Testis (tissue), 3 donors: ENCODE results near the gene HELQ. TPM values are rescaled to one million over a fixed set of nuclear protein-coding genes. Genes with fewer than 3 reads are reported as not detected.
"Not testable (repeated sequence)": the region's sequence is repeated elsewhere in the genome, so short reads cannot be mapped to it uniquely, and the experiment has no call there.

Experiments
- DNase-seq: peaks from one replicate; pipeline ENCODE4 v3.0.0-alpha.2; 2019
- H3K27ac ChIP-seq, 2 donors: fragments of 200-600 bp; sonication (generic); one replicate each; pipeline ENCODE4 v1.5.1; 2019
- H3K27me3 ChIP-seq: fragments of 200-600 bp; sonication (generic); one replicate; pipeline ENCODE4 v1.5.1; 2019
- H3K36me3 ChIP-seq: fragments of 200-600 bp; sonication (generic); one replicate; pipeline ENCODE4 v1.5.1; 2017; ENCODE audit warnings: low read depth; ENCODE audit errors: missing control alignments
- H3K4me1 ChIP-seq: fragments of 200-600 bp; sonication (generic); one replicate; pipeline ENCODE4 v1.5.1; 2019
- H3K4me3 ChIP-seq, 2 donors: fragments of 200-600 bp; sonication (generic); one replicate each; pipeline ENCODE4 v1.5.1; 2017 to 2019
- H3K9me3 ChIP-seq: fragments of 200-600 bp; sonication (generic); one replicate; pipeline ENCODE4 v1.5.1; 2017
- CTCF ChIP-seq, 3 experiments: fragments of 450-650 bp in 2 of 3; fragments of 200-600 bp in 1 of 3; sonication (generic) in 1 of 3; IDR thresholded peaks; one replicate each; pipeline ENCODE4 v1.5.1; 2016 to 2019; ENCODE audit warnings: antibody characterized with exemption in 3 of 3, mild to moderate bottlenecking in 2 of 3, moderate library complexity in 1 of 3
- POLR2A ChIP-seq: fragments of 450-650 bp; IDR thresholded peaks from one replicate; pipeline ENCODE4 v1.6.1; 2017; ENCODE audit warnings: antibody characterized with exemption, mild to moderate bottlenecking, moderate library complexity
- WGBS, 2 donors: methylation state at CpG; one replicate each; pipeline ENCODE4 v1.1.5; 2018; 5-methylcytosine and 5-hydroxymethylcytosine counted together
- intact Hi-C: fragments of 100-400 bp; cut with DNase I; formaldehyde crosslinking; loops from one replicate; pipeline ENCODE4 v1.15.1; 2023; ENCODE audit warnings: low total_unique reads
- polyA plus RNA-seq: library from polyadenylated mRNA; stranded (reverse); fragments of 350-450 nt; fragmentation: Illumina TruSeq; extraction: RNeasy Lipid Tissue Mini Kit (QIAGEN cat#74804); gene quantifications from one replicate; pipeline ENCODE4 v1.2.3, GENCODE V29; 2014; ENCODE audit warnings: low read depth, low replicate concordance; ENCODE audit not compliant: insufficient read depth
- total RNA-seq, 2 donors: library from RNA; depleted of rRNA; stranded (reverse); fragments of >200 nt; gene quantifications; one replicate each; pipeline ENCODE4 v1.2.3, GENCODE V29; 2016

HELQ gene
- total and polyA plus RNA-seq, 3 donors from 2014 or later, result 11.8 to 23.3 (median 17.5) TPM

GRCh38 chr4:83498187-83498586 lies 42.6 kb upstream of the HELQ start:
- TF ChIP-seq POLR2A (no peak), CTCF (IDR thresholded peaks at IDR 0.05) (no peak)
- Histone ChIP-seq H3K4me3 (no peak overlapping the region), H3K27ac (no peak overlapping the region), H3K9me3 (no peaks in the 10 kb centered on the region), H3K4me1 (peaks cover 2% of the 10 kb centered on the region), H3K36me3 (no peaks in the 10 kb centered on the region), H3K27me3 (no peaks in the 10 kb centered on the region)
- WGBS, 2 donors, result 75 to 82% methylated on average over 1 of the region's 1 CpG
- no peak for DNase-seq
- intact Hi-C loops, result no loop called here

- H3K9me3 ChIP-seq, H3K27me3 ChIP-seq, intact Hi-C loops, H3K4me3 ChIP-seq, H3K4me1 ChIP-seq, H3K36me3 ChIP-seq: not testable (repeated sequence)
- 51 to 69% methylated on average over 7 to 8 of the region's 8 CpGs for WGBS, 2 donors
- peak; percentile 37 for DNase-seq
- H3K27ac ChIP-seq, result peak overlapping the region in 1 of 2 donors; percentile 73
Measured at GRCh38 chr4:83496085-83496917, 40.7 kb upstream of the HELQ start.

GRCh38 chr4:83490876-83491450 lies 35.3 kb upstream of the HELQ start:
- Histone ChIP-seq H3K4me3 (no peak overlapping the region), H3K27me3 (no peaks in the 10 kb centered on the region), H3K9me3 (no peaks in the 10 kb centered on the region), H3K36me3 (no peaks in the 10 kb centered on the region), H3K27ac (no peak overlapping the region), H3K4me1 (peaks cover 2% of the 10 kb centered on the region)
- peak; percentile 58 to 77 (median 59) for TF ChIP-seq CTCF (IDR thresholded peaks at IDR 0.05)
- no peak for TF ChIP-seq POLR2A
- 20 to 24% methylated on average over 1 of the region's 1 CpG for WGBS, 2 donors
- DNase-seq, result no peak
- intact Hi-C loops, result no loop called here

- intact Hi-C loops, result no loop called here
- Histone ChIP-seq H3K27ac (no peak overlapping the region), H3K9me3 (no peaks in the 10 kb centered on the region), H3K36me3 (no peaks in the 10 kb centered on the region), H3K27me3 (no peaks in the 10 kb centered on the region), H3K4me1 (no peaks in the 10 kb centered on the region), H3K4me3 (no peak overlapping the region)
- no peak for TF ChIP-seq CTCF (IDR thresholded peaks at IDR 0.05)
- TF ChIP-seq POLR2A, result no peak
- WGBS, 2 donors, result 36 to 44% methylated on average over 1 of the region's 1 CpG
- no peak for DNase-seq
Measured at GRCh38 chr4:83489711-83490326, 34.2 kb upstream of the HELQ start.

GRCh38 chr4:83486457-83487129 lies 31.0 kb upstream of the HELQ start:
- intact Hi-C loops, result no loop called here
- Histone ChIP-seq H3K27me3 (no peaks in the 10 kb centered on the region), H3K36me3 (no peaks in the 10 kb centered on the region), H3K4me1 (peaks cover 5% of the 10 kb centered on the region), H3K9me3 (no peaks in the 10 kb centered on the region), H3K4me3 (no peak overlapping the region), H3K27ac (no peak overlapping the region)
- no peak for DNase-seq
- 69 to 72% methylated on average over 3 of the region's 3 CpGs for WGBS, 2 donors
- TF ChIP-seq POLR2A (no peak), CTCF (IDR thresholded peaks at IDR 0.05) (no peak)
